Body of pancreas (tissue), 4 donors: Measurements from ENCODE around the gene NR6A1.

Source experiments
- POLR2A ChIP-seq, 3 donors: fragments of 450-650 bp; IDR thresholded peaks; one replicate each; pipeline ENCODE4 v1.6.1; 2016; ENCODE audit warnings: antibody characterized with exemption in 3 of 3, mild to moderate bottlenecking in 2 of 3
- TF ChIP-seq, protein P1 (sequence below), 7 experiments: fragments of 450-650 bp in 4 of 7; fragments of 200-600 bp in 3 of 7; sonication (generic) in 3 of 7; IDR thresholded peaks; one replicate each; pipeline ENCODE4 v1.5.1; 2016 to 2019; ENCODE audit warnings: antibody characterized with exemption in 7 of 7

DNA sequence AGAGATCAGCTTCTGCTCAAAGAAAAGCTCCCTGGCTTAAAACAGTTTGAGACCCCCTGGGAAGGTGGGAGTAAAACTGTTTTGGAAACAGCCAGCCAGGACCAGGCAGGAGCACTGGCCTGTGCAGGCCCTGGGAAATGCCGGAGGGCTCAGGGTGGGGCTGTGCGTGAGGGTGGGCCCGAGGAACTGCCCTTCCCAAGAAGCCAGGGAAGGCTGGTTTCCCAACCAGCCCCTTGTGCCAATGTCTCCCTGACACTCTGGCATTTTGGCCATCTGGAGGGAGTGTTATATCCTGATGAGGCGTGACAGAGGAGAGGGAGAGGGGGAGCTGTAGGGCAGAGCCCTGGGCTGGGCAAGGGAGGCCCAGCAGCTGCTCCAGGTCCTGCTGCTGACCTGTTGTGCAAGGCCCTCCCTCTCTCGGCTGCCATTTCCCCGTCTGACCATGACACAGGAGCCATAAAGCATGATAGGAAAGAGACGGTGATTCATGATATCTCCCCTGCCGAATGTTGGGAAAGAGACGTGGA lies 22.0 kb upstream of the NR6A1 start:
- no peak for TF ChIP-seq POLR2A (IDR thresholded peaks at IDR 0.05)
- TF ChIP-seq, protein P1, sequence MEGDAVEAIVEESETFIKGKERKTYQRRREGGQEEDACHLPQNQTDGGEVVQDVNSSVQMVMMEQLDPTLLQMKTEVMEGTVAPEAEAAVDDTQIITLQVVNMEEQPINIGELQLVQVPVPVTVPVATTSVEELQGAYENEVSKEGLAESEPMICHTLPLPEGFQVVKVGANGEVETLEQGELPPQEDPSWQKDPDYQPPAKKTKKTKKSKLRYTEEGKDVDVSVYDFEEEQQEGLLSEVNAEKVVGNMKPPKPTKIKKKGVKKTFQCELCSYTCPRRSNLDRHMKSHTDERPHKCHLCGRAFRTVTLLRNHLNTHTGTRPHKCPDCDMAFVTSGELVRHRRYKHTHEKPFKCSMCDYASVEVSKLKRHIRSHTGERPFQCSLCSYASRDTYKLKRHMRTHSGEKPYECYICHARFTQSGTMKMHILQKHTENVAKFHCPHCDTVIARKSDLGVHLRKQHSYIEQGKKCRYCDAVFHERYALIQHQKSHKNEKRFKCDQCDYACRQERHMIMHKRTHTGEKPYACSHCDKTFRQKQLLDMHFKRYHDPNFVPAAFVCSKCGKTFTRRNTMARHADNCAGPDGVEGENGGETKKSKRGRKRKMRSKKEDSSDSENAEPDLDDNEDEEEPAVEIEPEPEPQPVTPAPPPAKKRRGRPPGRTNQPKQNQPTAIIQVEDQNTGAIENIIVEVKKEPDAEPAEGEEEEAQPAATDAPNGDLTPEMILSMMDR (IDR thresholded peaks at IDR 0.05) = no peak
